Activated CD4-positive, alpha-beta memory T cell treated with anti-CD3 and anti-CD28 coated beads for 36 hours (primary cell): ENCODE results near the gene COL6A1. TPM values are rescaled to one million over a fixed set of nuclear protein-coding genes. Genes with fewer than 3 reads are reported as not detected.

ENCODE experiments used
- CTCF ChIA-PET: fragments of 350-600 bp; sonication (Branson Sonifier 250); formaldehyde crosslinking; loops from one replicate; lab custom pipeline; 2021; ENCODE audit warnings: antibody characterized with exemption, inconsistent platforms; lab: Charles Lee
- POLR2A ChIA-PET: fragments of 350-600 bp; sonication (Branson Sonifier 250); formaldehyde crosslinking; loops from one replicate; lab custom pipeline; 2021; ENCODE audit warnings: antibody characterized with exemption; lab: Charles Lee
- DNase-seq: peaks from one replicate; pipeline ENCODE4 v3.0.0-alpha.2; 2020
- H3K27ac Mint-ChIP-seq: one replicate; pipeline ENCODE4 v1.8.0; 2021; ENCODE audit warnings: mixed read lengths
- H3K27me3 Mint-ChIP-seq: one replicate; pipeline ENCODE4 v1.8.0; 2021; ENCODE audit warnings: mixed read lengths
- H3K36me3 Mint-ChIP-seq: one replicate; pipeline ENCODE4 v1.8.0; 2021; ENCODE audit warnings: mixed read lengths
- H3K4me1 Mint-ChIP-seq: one replicate; pipeline ENCODE4 v1.8.0; 2021; ENCODE audit warnings: low read depth, mixed read lengths
- H3K4me3 Mint-ChIP-seq: one replicate; pipeline ENCODE4 v1.8.0; 2021; ENCODE audit warnings: mild to moderate bottlenecking, mixed read lengths
- H3K9me3 Mint-ChIP-seq: one replicate; pipeline ENCODE4 v1.8.0; 2021; ENCODE audit warnings: mixed read lengths
- intact Hi-C: fragments of 100-400 bp; cut with micrococcal nuclease; formaldehyde crosslinking; loops from one replicate; pipeline ENCODE4 v1.15.1; 2023
- total RNA-seq, 2 experiments: library from RNA; stranded (reverse); gene quantifications; one replicate each; pipeline ENCODE4 v1.2.3, GENCODE V29; 2021

The COL6A1 gene
- total RNA-seq, 2 experiments from 2014 or later = 0.39 to 0.40 TPM

GRCh38 chr21:46014828-46015227, 33.3 kb downstream of the COL6A1 start:
- intact Hi-C loops = no loop called here
- ChIA-PET POLR2A (no interaction called here), CTCF (interaction anchor here (0.6 to 1.1 kb wide), 2 partner anchors 16 to 41 kb away, joined by 3 read pairs; no protein-coding TSS in a partner anchor)
- no peak for DNase-seq
- Mint-ChIP-seq H3K36me3 (no peaks in the 10 kb centered on the region), H3K27ac (no peak overlapping the region), H3K27me3 (peaks cover 31% of the 10 kb centered on the region), H3K4me1 (no peaks in the 10 kb centered on the region), H3K4me3 (no peak overlapping the region), H3K9me3 (no peaks in the 10 kb centered on the region)

- Mint-ChIP-seq H3K36me3 (no peaks in the 10 kb centered on the region), H3K4me3 (no peak overlapping the region), H3K9me3 (no peaks in the 10 kb centered on the region), H3K27ac (no peak overlapping the region), H3K4me1 (no peaks in the 10 kb centered on the region), H3K27me3 (peaks cover 39% of the 10 kb centered on the region)
- CTCF ChIA-PET = no interaction called here
- intact Hi-C loops = no loop called here
- no peak for DNase-seq
- POLR2A ChIA-PET = no interaction called here
Observed at GRCh38 chr21:46017148-46017547, 35.6 kb downstream of the COL6A1 start.

DNA sequence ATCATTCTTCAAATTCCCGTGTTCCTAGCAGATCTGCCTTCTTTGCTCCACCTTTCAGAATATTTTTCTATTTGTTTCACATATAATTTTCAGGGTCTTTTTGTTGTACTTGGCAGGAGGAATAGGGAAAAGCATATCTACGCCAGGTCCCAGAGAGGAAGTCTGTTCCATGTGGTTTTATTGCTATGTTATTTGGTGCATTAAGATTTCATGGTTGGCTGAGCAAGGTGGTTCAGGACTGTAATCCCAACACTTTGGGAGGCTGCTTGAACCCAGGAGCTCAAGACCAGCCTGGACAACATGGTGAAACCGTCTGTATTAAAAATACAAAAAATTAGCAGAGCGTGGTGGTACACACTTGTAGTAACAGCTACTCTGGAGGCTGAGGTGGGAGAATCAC, 36.1 kb downstream of the COL6A1 start:
- CTCF ChIA-PET = no interaction called here
- intact Hi-C loops = no loop called here
- Mint-ChIP-seq H3K9me3 (no peaks in the 10 kb centered on the region), H3K27ac (no peak overlapping the region), H3K4me3 (no peak overlapping the region), H3K27me3 (peaks cover 39% of the 10 kb centered on the region), H3K4me1 (no peaks in the 10 kb centered on the region), H3K36me3 (no peaks in the 10 kb centered on the region)
- POLR2A ChIA-PET = no interaction called here
- DNase-seq = no peak

DNA sequence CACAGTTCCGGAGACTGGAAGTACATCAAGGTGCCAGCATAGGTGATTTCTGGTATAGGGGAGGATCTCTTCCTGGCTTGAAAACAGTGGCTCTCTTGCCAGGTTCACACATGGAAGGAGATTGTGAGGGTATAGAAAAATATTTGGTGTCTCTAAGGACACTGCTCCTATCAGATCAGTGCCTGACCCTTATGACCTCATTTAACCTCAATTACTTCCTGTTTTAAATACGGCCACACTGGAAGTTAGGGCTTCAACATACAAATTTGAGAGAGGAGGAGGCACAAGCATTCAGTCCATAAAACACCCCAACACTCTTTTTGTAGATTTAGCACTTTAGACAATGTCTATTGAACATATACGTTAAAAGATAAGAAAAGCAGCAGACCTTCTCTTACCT, 37.0 kb downstream of the COL6A1 start:
- ChIA-PET POLR2A (no interaction called here), CTCF (no interaction called here)
- Mint-ChIP-seq H3K27ac (no peak overlapping the region), H3K27me3 (peaks cover 40% of the 10 kb centered on the region), H3K4me3 (no peak overlapping the region), H3K4me1 (no peaks in the 10 kb centered on the region), H3K9me3 (no peaks in the 10 kb centered on the region), H3K36me3 (no peaks in the 10 kb centered on the region)
- DNase-seq = no peak
- intact Hi-C loops = no loop called here

DNA sequence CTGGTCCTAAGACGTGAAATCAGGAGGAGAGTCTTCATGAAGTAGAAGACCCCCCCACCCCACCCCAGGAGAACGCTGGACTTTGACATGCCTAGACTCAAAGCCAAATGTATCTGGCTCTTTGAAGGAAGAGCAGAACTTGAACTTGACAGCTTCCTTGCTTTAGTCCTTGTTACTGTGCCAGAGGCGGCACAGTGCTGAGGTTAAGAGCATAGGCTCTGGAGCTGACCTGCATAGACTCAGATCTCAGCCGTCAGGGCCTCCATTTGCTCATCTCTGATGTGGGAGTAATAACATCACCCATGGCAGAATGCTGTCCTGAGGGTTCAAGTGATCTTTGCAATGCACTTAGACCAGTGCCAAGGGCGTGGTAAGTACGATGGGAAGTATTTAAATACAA, 39.0 kb downstream of the COL6A1 start:
- Mint-ChIP-seq H3K9me3 (no peaks in the 10 kb centered on the region), H3K4me3 (no peak overlapping the region), H3K27me3 (peaks cover 37% of the 10 kb centered on the region), H3K4me1 (no peaks in the 10 kb centered on the region), H3K27ac (no peak overlapping the region), H3K36me3 (no peaks in the 10 kb centered on the region)
- no peak for DNase-seq
- intact Hi-C loops = no loop called here
- POLR2A ChIA-PET = no interaction called here
- CTCF ChIA-PET = no interaction called here

DNA sequence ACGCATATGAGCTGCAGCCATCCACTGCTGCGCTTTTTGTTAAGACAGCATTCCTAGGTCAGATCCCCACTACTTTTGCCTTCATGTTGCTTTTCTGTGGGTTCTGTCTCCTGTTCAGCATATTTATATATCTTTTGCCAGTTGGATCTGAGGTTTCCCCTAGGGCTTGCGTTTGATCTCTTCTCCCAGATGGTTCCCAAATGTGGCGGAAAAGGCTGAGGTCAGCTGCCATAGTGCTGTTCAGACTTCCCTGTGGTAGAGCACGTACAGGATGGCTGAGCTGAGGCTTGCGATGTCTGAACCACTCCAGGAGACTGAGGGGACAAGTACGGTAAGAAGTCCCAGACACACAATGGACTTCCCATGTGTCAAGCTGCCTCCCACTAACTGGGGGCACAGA, 39.8 kb downstream of the COL6A1 start:
- intact Hi-C loops = no loop called here
- H3K36me3 Mint-ChIP-seq = no peaks in the 10 kb centered on the region
- H3K4me3 Mint-ChIP-seq = no peak overlapping the region
- no peaks in the 10 kb centered on the region for H3K4me1 Mint-ChIP-seq
- no peak overlapping the region for H3K27ac Mint-ChIP-seq
- no peaks in the 10 kb centered on the region for H3K9me3 Mint-ChIP-seq
- CTCF ChIA-PET = no interaction called here
- POLR2A ChIA-PET = no interaction called here
- H3K27me3 Mint-ChIP-seq = peaks cover 38% of the 10 kb centered on the region
- no peak for DNase-seq

GRCh38 chr21:46021978-46022544, 40.5 kb downstream of the COL6A1 start:
- Mint-ChIP-seq H3K36me3 (no peaks in the 10 kb centered on the region), H3K4me1 (no peaks in the 10 kb centered on the region), H3K27ac (no peak overlapping the region), H3K4me3 (no peak overlapping the region), H3K27me3 (peaks cover 36% of the 10 kb centered on the region), H3K9me3 (no peaks in the 10 kb centered on the region)
- ChIA-PET CTCF (no interaction called here), POLR2A (no interaction called here)
- intact Hi-C loops = no loop called here
- DNase-seq = no peak

DNA sequence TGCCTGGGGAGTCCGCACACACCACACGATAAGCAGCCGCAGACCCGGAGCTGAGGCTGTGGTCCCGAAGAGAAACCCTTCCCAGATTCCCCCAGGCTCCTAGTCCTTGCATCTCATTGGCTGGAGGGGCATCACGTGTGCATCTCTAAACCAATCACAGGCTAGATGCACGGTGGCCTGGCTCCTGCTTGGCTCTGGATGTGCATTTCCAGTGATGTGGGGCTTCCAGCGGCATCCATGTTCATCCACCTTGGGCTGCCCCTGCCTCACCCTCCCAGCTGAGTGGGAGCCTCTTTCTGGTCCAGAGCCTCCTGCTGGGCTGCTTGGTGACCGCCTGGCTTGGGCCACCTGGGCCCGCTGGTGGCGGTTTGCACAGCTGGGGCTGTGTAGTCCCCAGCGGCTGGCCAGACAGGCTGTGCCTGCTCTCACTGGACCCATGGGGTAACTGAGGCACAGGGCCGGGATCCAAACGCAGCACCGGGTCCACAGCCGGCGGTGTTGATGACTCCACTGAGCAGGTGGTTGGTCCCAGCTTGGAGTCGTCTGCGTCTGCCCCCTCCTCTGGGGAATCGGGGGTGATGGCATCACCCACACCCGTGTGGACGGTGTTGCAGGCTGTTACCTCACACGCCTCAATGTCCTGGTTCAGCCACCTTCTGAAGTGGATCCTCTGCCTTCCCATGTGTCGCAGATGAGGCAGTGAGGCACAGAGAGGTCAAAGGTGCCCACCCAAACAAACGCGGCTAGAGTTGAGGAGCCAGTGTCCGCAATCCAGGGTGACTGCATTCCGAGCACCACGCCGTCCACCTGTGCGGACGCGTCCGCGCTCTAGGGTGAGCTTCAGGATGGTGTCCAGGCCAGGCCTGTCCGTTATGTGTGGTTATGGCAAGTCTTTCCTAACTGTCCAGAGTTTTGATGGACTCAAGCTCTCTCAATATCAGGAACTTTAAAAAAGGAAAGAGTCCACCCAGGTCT, 41.3 kb downstream of the COL6A1 start:
- no peak for DNase-seq
- Mint-ChIP-seq H3K27ac (no peak overlapping the region), H3K9me3 (no peaks in the 10 kb centered on the region), H3K27me3 (peaks cover 29% of the 10 kb centered on the region), H3K4me3 (no peak overlapping the region), H3K36me3 (no peaks in the 10 kb centered on the region), H3K4me1 (no peaks in the 10 kb centered on the region)
- intact Hi-C loops = no loop called here
- ChIA-PET POLR2A (no interaction called here), CTCF (no interaction called here)

DNA sequence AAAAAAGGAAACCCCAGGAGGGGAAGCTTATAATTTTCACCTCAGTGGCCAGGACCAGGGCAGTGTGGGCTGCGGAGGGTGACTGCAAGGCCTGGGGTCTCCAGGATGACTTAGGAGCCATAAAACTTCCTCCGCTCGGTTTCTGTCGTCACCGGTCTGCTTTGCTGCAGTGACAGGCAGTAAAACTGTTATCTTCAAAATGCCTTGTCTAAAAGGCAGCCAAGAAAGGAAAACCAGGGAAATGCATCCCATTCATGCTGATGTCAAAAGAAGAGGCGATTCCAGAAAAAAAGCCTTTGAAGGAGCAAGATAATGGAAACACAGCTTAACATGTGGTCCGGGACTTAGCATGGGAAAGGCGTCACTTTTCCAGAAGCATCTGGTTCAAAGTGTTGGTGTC, 42.0 kb downstream of the COL6A1 start:
- Mint-ChIP-seq H3K9me3 (no peaks in the 10 kb centered on the region), H3K27me3 (peaks cover 25% of the 10 kb centered on the region), H3K36me3 (no peaks in the 10 kb centered on the region), H3K4me1 (no peaks in the 10 kb centered on the region), H3K27ac (no peak overlapping the region), H3K4me3 (no peak overlapping the region)
- CTCF ChIA-PET = no interaction called here
- no peak for DNase-seq
- POLR2A ChIA-PET = no interaction called here
- intact Hi-C loops = no loop called here

DNA sequence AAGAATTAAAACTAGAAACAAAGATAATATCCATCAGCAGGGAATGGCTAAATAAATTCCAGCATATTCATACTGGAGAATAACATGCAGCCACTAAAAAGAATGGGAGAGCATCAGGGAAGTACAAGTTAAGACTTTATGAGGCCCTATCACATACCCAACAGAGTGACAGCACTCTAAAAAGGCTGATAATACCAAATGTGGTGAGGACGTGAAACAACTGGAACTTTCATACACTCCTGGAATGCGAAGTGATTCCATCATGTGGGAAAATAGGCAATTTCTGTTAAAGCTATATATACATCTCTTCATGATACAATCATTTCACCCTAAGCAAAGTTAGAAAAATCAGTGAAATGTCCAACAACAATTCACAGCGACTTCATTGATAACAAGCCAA, 42.6 kb downstream of the COL6A1 start:
- Mint-ChIP-seq H3K4me3 (no peak overlapping the region), H3K27ac (no peak overlapping the region), H3K27me3 (peaks cover 26% of the 10 kb centered on the region), H3K4me1 (no peaks in the 10 kb centered on the region), H3K36me3 (no peaks in the 10 kb centered on the region), H3K9me3 (peaks cover 4% of the 10 kb centered on the region)
- POLR2A ChIA-PET = no interaction called here
- intact Hi-C loops = no loop called here
- no peak for DNase-seq
- CTCF ChIA-PET = no interaction called here

DNA sequence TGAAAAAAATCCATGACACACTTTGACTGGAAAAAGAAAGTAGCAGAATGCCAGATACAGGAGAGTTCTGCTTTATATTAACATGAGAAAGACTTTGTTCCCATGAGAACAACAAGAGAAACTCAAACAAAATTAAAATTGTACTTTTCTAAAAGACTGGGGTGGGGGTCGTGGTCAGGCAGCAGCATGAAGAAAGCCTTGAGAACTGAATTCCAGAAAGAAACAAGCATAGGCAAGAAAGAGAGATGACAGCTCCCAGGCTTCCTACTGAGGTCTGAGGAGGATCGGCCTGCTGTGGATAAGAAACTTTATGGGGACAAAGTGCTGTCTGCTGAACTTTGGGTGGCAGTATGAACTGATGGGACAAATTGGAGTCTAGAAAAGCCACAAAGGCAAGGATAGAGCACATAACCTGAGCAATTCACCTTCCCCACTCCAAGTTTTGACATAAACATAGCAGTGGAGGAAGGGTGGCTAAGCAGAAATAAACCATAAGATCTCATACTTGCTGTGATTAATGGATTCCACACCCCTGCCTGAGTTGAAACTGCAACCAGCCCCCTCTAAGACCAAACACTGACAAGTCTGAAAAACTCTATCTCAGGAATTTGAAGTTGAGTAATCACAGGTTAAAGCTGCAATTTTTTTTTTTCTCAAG, 43.7 kb downstream of the COL6A1 start:
- POLR2A ChIA-PET = no interaction called here

GRCh38 chr21:46027851-46028493, 46.4 kb downstream of the COL6A1 start:
- H3K4me1 Mint-ChIP-seq = no peaks in the 10 kb centered on the region
- H3K9me3 Mint-ChIP-seq = peaks cover 12% of the 10 kb centered on the region
- ChIA-PET POLR2A (no interaction called here), CTCF (no interaction called here)
- no peak overlapping the region for H3K27ac Mint-ChIP-seq
- H3K36me3 Mint-ChIP-seq = no peaks in the 10 kb centered on the region
- intact Hi-C loops = no loop called here
- peaks cover 17% of the 10 kb centered on the region for H3K27me3 Mint-ChIP-seq
- no peak overlapping the region for H3K4me3 Mint-ChIP-seq
- no peak for DNase-seq

More for the DNA sequence above, 43.7 kb downstream of the COL6A1 start:
- H3K4me3 Mint-ChIP-seq = no peak overlapping the region
- no peak for DNase-seq
- H3K9me3 Mint-ChIP-seq = peaks cover 12% of the 10 kb centered on the region
- CTCF ChIA-PET = no interaction called here
- no peak overlapping the region for H3K27ac Mint-ChIP-seq
- intact Hi-C loops = no loop called here
- H3K4me1 Mint-ChIP-seq = no peaks in the 10 kb centered on the region
- H3K36me3 Mint-ChIP-seq = no peaks in the 10 kb centered on the region
- H3K27me3 Mint-ChIP-seq = peaks cover 25% of the 10 kb centered on the region
